ENCODE results near the gene SEMA5B.

DNA sequence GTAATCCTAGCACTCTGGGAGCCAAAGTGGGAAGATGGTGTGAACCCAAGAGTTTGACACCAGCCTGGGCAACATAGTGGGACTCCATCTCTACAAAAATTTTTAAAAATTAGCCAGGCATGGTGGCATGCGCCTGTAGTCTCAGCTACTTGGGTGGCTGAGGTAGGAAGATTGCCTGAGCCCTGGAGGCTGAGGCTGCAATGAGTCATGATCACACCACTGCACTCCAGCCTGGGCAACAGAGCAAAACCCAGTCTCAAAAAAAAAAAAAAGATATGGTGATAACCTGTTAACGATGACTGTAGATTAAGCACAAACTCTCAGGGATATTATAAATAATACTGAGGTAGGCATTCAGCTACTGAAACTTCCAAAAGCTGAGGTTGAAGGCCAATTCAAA is 125.2 kb downstream of the SEMA5B start:
- TF ChIP-seq EZH2 (IDR thresholded peaks at IDR 0.05): no peak
- no peak for TF ChIP-seq POLR2AphosphoS5 (IDR thresholded peaks at IDR 0.05; ENCODE audit: borderline replicate concordance, low read depth, low read length)

All from SK-N-MC (cell line).